ENCODE measurements around the gene UBE2I.

Gene UBE2I

DNA sequence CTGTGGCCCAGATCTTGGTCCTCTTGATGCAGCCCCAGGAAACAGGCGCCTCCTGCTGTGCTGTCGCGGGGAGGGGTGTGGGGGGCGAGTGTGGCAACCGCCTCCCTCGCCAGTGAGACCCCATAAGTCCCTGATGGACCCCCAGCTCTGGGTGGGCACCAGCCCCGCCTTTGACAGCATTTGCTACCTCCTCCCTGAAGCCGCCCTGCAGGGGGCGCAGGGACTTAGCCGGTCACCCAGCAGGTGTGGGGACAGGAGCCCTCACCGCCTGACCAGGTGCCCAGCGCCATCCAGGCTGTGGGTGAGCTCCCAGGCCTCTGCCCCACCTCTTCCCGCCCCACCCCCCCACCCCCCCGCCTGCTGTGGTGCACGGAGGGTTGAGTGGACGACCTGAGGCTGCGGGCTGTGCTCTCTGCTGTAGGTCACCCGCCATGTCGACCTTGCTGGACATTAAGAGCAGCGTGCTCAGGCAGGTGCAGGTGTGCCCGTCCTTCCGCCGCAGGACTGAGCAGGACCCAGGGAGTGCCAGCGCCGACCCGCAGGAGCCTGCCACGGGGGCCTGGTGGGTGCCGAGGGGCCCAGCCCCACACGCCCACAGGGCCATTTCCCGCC is 28.8 kb downstream of the UBE2I start:
- H2BK12ac ChIP-seq (ENCODE audit: low read length): peak overlapping the region; percentile 84
- peaks cover 0 to 2% of the 10 kb centered on the region in 2 donors for H3K9me3 ChIP-seq (replicated peaks in 1 of 2; ENCODE audit: control insufficient read depth in 2 of 2, insufficient read depth in 1 of 2, low read depth in 1 of 2, low read length in 2 of 2)
- no peak overlapping the region for H4K8ac ChIP-seq (ENCODE audit: low read depth, low read length)
- H3K4ac ChIP-seq (ENCODE audit: low read length): no peak overlapping the region
- H4K91ac ChIP-seq (ENCODE audit: low read depth, low read length, poor library complexity): no peak overlapping the region
- peaks cover 0 to 42% (median 20%) of the 10 kb centered on the region in 3 experiments for H3K27me3 ChIP-seq (ENCODE audit: control insufficient read depth in 3 of 3, insufficient read depth in 3 of 3, low read depth in 1 of 3, low read length in 3 of 3)
- H3K14ac ChIP-seq (ENCODE audit: low read length): peak overlapping the region; percentile 38
- no peak overlapping the region for H3K27ac ChIP-seq (replicated peaks; ENCODE audit: low read length)
- no peaks in the 10 kb centered on the region for H3K79me1 ChIP-seq (ENCODE audit: low read depth, low read length)
- WGBS, 2 donors (ENCODE audit: extremely low coverage in 2 of 2, insufficient read length in 2 of 2, insufficient replicate concordance in 1 of 2): no CpG with 5 or more reads among the region's 30 CpGs
- H3K4me3 ChIP-seq (ENCODE audit: low read length in 2 of 2): no peak overlapping the region
- peak overlapping the region; percentile 65 for H3K23ac ChIP-seq (ENCODE audit: low read depth, low read length, poor library complexity)
- H3K4me1 ChIP-seq (ENCODE audit: control insufficient read depth in 2 of 2, insufficient read depth in 1 of 2, low read depth in 1 of 2, low read length in 2 of 2): peaks cover 15 to 42% of the 10 kb centered on the region in 2 donors
- peaks cover 0 to 26% of the 10 kb centered on the region in 2 donors for H3K36me3 ChIP-seq (replicated peaks in 1 of 2; ENCODE audit: control insufficient read depth in 2 of 2, insufficient read depth in 2 of 2, low read length in 2 of 2)
- peak overlapping the region; percentile 58 for H2BK15ac ChIP-seq (ENCODE audit: low read length)
- peak overlapping the region; percentile 64 for H3K18ac ChIP-seq (ENCODE audit: low read length)
- H2AK5ac ChIP-seq (ENCODE audit: low read depth, low read length): peak overlapping the region; percentile 90
- no peak overlapping the region for H2BK5ac ChIP-seq (ENCODE audit: low read length)
- no peak overlapping the region for H2AFZ ChIP-seq (ENCODE audit: low read length)
- H3K9ac ChIP-seq (ENCODE audit: low read depth, low read length, poor library complexity): no peak overlapping the region
- no peak overlapping the region for H2BK120ac ChIP-seq (ENCODE audit: low read depth, low read length)
- DNase-seq (ENCODE audit: low spot score): no peak
- H3K4me2 ChIP-seq (ENCODE audit: insufficient read depth, low read length, poor library complexity, severe bottlenecking): no peak overlapping the region

DNA sequence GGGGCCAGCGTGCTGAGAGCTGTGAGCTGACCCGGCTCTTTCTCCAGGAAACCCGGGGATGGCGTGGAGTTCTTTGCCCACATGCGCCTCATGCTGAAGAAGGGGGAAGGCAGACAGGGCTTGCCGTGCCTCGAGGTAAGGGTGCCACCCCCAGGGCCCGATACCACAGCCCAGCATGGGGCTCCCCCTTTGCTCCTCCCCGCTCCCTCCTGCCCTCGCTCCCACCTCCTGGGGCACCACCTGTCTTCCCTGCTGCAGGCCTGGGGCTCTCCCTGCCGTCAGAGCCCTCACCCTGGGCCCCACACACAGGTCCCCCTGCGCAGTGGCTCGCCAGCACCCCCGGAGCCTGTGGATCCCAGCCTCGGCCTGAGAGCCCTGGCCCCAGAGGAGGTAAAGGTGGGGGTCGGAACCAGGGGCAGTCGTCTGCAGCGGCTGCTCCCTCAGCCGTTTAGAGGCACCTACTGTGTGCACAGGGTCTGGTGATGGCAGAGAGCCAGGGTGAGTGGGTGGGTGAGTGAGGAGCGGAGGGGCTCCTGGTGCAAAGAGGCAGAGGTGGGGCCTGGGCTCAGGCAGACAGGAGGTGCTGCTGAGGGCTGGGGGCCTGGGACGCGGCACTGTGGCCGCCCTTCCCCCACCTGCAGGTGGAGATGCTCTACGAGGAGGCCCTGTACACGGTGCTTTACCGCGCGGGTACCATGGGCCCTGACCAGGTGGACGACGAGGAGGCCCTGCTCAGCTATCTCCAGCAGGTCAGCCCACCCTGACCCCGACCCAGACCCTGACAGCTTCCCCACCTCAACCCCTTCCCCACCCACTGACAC is 29.6 kb downstream of the UBE2I start:
- H2BK15ac ChIP-seq (ENCODE audit: low read length): peak overlapping the region; percentile 58
- WGBS, 2 donors (ENCODE audit: extremely low coverage in 2 of 2, insufficient read length in 2 of 2, insufficient replicate concordance in 1 of 2): no CpG with 5 or more reads among the region's 31 CpGs
- H3K9ac ChIP-seq (ENCODE audit: low read depth, low read length, poor library complexity): peak overlapping the region; percentile 70
- H3K4ac ChIP-seq (ENCODE audit: low read length): no peak overlapping the region
- DNase-seq (ENCODE audit: low spot score): no peak
- H2AK5ac ChIP-seq (ENCODE audit: low read depth, low read length): peak overlapping the region; percentile 90
- no peak overlapping the region for H3K4me2 ChIP-seq (ENCODE audit: insufficient read depth, low read length, poor library complexity, severe bottlenecking)
- H4K8ac ChIP-seq (ENCODE audit: low read depth, low read length): no peak overlapping the region
- peak overlapping the region; percentile 58 for H2BK12ac ChIP-seq (ENCODE audit: low read length)
- no peak overlapping the region for H3K23ac ChIP-seq (ENCODE audit: low read depth, low read length, poor library complexity)
- H2BK5ac ChIP-seq (ENCODE audit: low read length): no peak overlapping the region
- peak overlapping the region; percentile 38 for H3K14ac ChIP-seq (ENCODE audit: low read length)
- H2AFZ ChIP-seq (ENCODE audit: low read length): no peak overlapping the region
- H3K18ac ChIP-seq (ENCODE audit: low read length): peak overlapping the region; percentile 64
- peaks cover 0 to 26% of the 10 kb centered on the region in 2 donors for H3K36me3 ChIP-seq (replicated peaks in 1 of 2; ENCODE audit: control insufficient read depth in 2 of 2, insufficient read depth in 2 of 2, low read length in 2 of 2)
- H2BK120ac ChIP-seq (ENCODE audit: low read depth, low read length): no peak overlapping the region
- H3K27me3 ChIP-seq (ENCODE audit: control insufficient read depth in 3 of 3, insufficient read depth in 3 of 3, low read depth in 1 of 3, low read length in 3 of 3): peaks cover 0 to 40% (median 14%) of the 10 kb centered on the region in 3 experiments
- H3K4me3 ChIP-seq (ENCODE audit: low read length in 2 of 2): no peak overlapping the region
- H4K91ac ChIP-seq (ENCODE audit: low read depth, low read length, poor library complexity): no peak overlapping the region
- H3K9me3 ChIP-seq (replicated peaks in 1 of 2; ENCODE audit: control insufficient read depth in 2 of 2, insufficient read depth in 1 of 2, low read depth in 1 of 2, low read length in 2 of 2): peaks cover 0 to 2% of the 10 kb centered on the region in 2 donors
- H3K79me1 ChIP-seq (ENCODE audit: low read depth, low read length): no peaks in the 10 kb centered on the region
- H3K27ac ChIP-seq (replicated peaks; ENCODE audit: low read length): no peak overlapping the region
- peaks cover 18 to 39% of the 10 kb centered on the region in 2 donors for H3K4me1 ChIP-seq (ENCODE audit: control insufficient read depth in 2 of 2, insufficient read depth in 1 of 2, low read depth in 1 of 2, low read length in 2 of 2)

DNA sequence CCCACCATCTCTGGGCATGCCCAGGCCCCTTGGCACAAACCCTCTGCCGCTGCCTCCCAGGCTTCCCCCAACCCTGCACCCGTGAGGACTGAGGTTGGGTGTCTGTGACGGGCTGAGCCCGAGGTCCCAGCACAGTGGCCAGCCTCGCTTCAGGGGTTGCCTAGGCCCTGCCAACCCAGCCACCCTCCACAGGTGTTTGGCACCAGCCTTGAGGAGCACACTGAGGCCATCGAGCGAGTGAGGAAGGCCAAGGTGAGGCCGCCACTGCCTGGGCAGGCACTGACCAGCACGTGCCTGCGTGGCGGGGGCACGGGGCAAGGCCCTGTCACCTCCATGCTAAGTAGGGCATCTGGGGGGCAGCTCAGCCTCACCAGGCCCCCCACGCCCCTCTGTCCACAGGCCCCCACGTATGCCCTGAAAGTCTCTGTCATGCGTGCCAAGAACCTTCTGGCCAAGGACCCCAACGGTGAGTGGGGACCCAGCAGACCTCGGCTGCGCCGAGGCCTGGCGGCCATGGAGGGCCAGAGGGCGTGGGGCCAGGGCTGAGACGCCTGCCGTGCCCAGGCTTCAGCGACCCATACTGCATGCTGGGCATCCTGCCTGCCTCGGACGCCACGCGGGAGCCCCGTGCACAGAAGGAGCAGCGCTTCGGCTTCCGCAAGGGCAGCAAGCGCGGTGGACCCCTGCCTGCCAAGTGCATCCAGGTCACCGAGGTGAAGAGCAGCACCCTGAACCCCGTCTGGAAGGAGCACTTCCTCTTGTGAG is 31.5 kb downstream of the UBE2I start:
- peak overlapping the region in 1 of 2 donors; percentile 41 for H3K4me3 ChIP-seq (ENCODE audit: low read length in 2 of 2)
- H3K9ac ChIP-seq (ENCODE audit: low read depth, low read length, poor library complexity): peak overlapping the region; percentile 21
- H3K27ac ChIP-seq (replicated peaks; ENCODE audit: low read length): no peak overlapping the region
- H3K14ac ChIP-seq (ENCODE audit: low read length): peak overlapping the region; percentile 38
- H3K79me1 ChIP-seq (ENCODE audit: low read depth, low read length): no peaks in the 10 kb centered on the region
- H2BK5ac ChIP-seq (ENCODE audit: low read length): no peak overlapping the region
- no peaks in the 10 kb centered on the region for H3K9me3 ChIP-seq (replicated peaks in 1 of 2; ENCODE audit: control insufficient read depth in 2 of 2, insufficient read depth in 1 of 2, low read depth in 1 of 2, low read length in 2 of 2)
- peak overlapping the region; percentile 58 for H2BK15ac ChIP-seq (ENCODE audit: low read length)
- peaks cover 15 to 22% of the 10 kb centered on the region in 2 donors for H3K4me1 ChIP-seq (ENCODE audit: control insufficient read depth in 2 of 2, insufficient read depth in 1 of 2, low read depth in 1 of 2, low read length in 2 of 2)
- no CpG with 5 or more reads among the region's 36 CpGs for WGBS, 2 donors (ENCODE audit: extremely low coverage in 2 of 2, insufficient read length in 2 of 2, insufficient replicate concordance in 1 of 2)
- no peak overlapping the region for H3K4me2 ChIP-seq (ENCODE audit: insufficient read depth, low read length, poor library complexity, severe bottlenecking)
- peak overlapping the region; percentile 38 for H3K18ac ChIP-seq (ENCODE audit: low read length)
- no peak for DNase-seq (ENCODE audit: low spot score)
- H3K23ac ChIP-seq (ENCODE audit: low read depth, low read length, poor library complexity): peak overlapping the region; percentile 91
- no peak overlapping the region for H2BK120ac ChIP-seq (ENCODE audit: low read depth, low read length)
- no peak overlapping the region for H2AFZ ChIP-seq (ENCODE audit: low read length)
- no peak overlapping the region for H2BK12ac ChIP-seq (ENCODE audit: low read length)
- H3K27me3 ChIP-seq (ENCODE audit: control insufficient read depth in 3 of 3, insufficient read depth in 3 of 3, low read depth in 1 of 3, low read length in 3 of 3): peaks cover 0 to 23% (median 0%) of the 10 kb centered on the region in 3 experiments
- H4K8ac ChIP-seq (ENCODE audit: low read depth, low read length): no peak overlapping the region
- H3K4ac ChIP-seq (ENCODE audit: low read length): no peak overlapping the region
- no peak overlapping the region for H4K91ac ChIP-seq (ENCODE audit: low read depth, low read length, poor library complexity)
- peaks cover 0 to 33% of the 10 kb centered on the region in 2 donors for H3K36me3 ChIP-seq (replicated peaks in 1 of 2; ENCODE audit: control insufficient read depth in 2 of 2, insufficient read depth in 2 of 2, low read length in 2 of 2)
- peak overlapping the region; percentile 84 for H2AK5ac ChIP-seq (ENCODE audit: low read depth, low read length)

Data from neuronal stem cell (in vitro differentiated cells).